Measurements from ENCODE around the gene MAFF.

The MAFF gene

GRCh38 chr22:38248280-38248679 is 46.5 kb downstream of the MAFF start:
- DNase-seq (ENCODE audit: low read depth, low spot score): no peak

- DNase-seq (ENCODE audit: low read depth, low spot score): no peak
Observed at GRCh38 chr22:38249301-38249700, 47.5 kb downstream of the MAFF start.

- DNase-seq (ENCODE audit: low read depth, low spot score): no peak
Observed at GRCh38 chr22:38249803-38250642, 48.2 kb downstream of the MAFF start.

- DNase-seq (ENCODE audit: low read depth, low spot score): no peak
Observed at GRCh38 chr22:38250643-38251340, 49.0 kb downstream of the MAFF start.

GRCh38 chr22:38251341-38251692 is 49.5 kb downstream of the MAFF start:
- DNase-seq (ENCODE audit: low read depth, low spot score): no peak

- no peak for DNase-seq (ENCODE audit: low read depth, low spot score)
Observed at GRCh38 chr22:38255697-38256096, 53.9 kb downstream of the MAFF start.

GRCh38 chr22:38257181-38257580 is 55.4 kb downstream of the MAFF start:
- no peak for DNase-seq (ENCODE audit: low read depth, low spot score)

GRCh38 chr22:38257650-38258250 is 56.0 kb downstream of the MAFF start:
- DNase-seq (ENCODE audit: low read depth, low spot score): no peak

GRCh38 chr22:38258895-38259294 is 57.1 kb downstream of the MAFF start:
- no peak for DNase-seq (ENCODE audit: low read depth, low spot score)

GRCh38 chr22:38259370-38259769 is 57.6 kb downstream of the MAFF start:
- DNase-seq (ENCODE audit: low read depth, low spot score): no peak

- DNase-seq (ENCODE audit: low read depth, low spot score): no peak
Observed at GRCh38 chr22:38260761-38261681, 59.2 kb downstream of the MAFF start.

- no peak for DNase-seq (ENCODE audit: low read depth, low spot score)
Observed at GRCh38 chr22:38262051-38262795, 60.4 kb downstream of the MAFF start.

- DNase-seq (ENCODE audit: low read depth, low spot score): no peak
Observed at GRCh38 chr22:38264322-38264843, 62.6 kb downstream of the MAFF start.
